LNCaP clone FGC (cell line): ENCODE data around the gene FAM25G.
A peak's percentile ranks its signal among the peaks of the same experiment; 100 is the strongest.

Experiments
- DNase-seq: peaks from one replicate; pipeline ENCODE4 v3.0.0-alpha.2; 2011; ENCODE audit warnings: low read depth
- H3K4me3 ChIP-seq: 2 replicates; pipeline ENCODE4 v1.5.1; 2011; ENCODE audit warnings: mild to moderate bottlenecking, low read depth, low read length, control low read depth
- CTCF ChIP-seq: IDR thresholded peaks from 2 replicates; pipeline ENCODE4 v1.5.1; 2012; ENCODE audit warnings: mild to moderate bottlenecking; ENCODE audit not compliant: control insufficient read depth, insufficient read depth; ENCODE audit errors: extremely low read depth

The FAM25G gene

DNA sequence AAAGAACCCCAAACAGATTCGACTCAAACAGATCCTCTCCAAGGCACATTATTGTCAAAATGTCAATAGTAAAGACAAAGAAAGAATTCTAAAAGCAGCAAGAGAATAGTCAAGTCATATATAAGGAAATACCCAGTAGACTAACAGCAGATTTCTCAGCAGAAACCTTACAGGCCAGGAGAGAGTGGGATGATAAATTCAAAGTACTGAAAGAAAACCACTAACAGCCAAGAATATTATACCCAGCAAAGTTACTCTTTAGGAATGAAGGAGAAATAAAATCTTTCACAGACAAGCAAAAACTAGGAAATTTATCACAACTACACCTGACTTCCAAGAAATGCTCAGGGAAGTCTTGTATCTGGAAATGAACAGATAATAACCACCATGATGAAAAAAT is 45.8 kb downstream of the FAM25G start:
- H3K4me3 ChIP-seq: no peak overlapping the region
- no peak for TF ChIP-seq CTCF
- no peak for DNase-seq

- no peak overlapping the region for H3K4me3 ChIP-seq
- DNase-seq: no peak
- no peak for TF ChIP-seq CTCF
Observed at GRCh38 chr10:47444047-47444446, 47.5 kb downstream of the FAM25G start.

GRCh38 chr10:47443145-47443544 is 48.4 kb downstream of the FAM25G start:
- no peak for TF ChIP-seq CTCF

DNA sequence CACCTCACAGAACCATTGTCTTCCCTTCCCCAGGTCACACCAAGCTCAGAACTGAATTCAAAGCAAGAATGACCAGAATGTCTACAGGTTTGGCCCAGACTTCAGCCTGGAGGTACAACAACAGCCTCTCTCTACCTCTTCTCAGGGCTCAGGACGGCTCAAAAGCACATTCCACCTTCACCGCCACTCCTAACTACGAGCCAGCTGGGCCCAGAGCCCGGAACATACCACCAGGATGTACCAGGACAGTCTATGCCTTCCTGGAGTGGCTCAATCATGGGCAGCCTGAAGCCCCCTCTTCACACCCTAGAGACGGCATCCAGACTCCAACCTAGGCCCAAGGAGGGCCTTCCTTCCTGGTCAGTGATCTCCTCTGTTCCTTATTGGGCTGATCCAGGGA is 49.1 kb downstream of the FAM25G start:
- DNase-seq: no peak
- TF ChIP-seq CTCF: no peak
- no peak overlapping the region for H3K4me3 ChIP-seq

More at GRCh38 chr10:47443145-47443544, 48.4 kb downstream of the FAM25G start:
- no peak overlapping the region for H3K4me3 ChIP-seq
- DNase-seq: no peak

DNA sequence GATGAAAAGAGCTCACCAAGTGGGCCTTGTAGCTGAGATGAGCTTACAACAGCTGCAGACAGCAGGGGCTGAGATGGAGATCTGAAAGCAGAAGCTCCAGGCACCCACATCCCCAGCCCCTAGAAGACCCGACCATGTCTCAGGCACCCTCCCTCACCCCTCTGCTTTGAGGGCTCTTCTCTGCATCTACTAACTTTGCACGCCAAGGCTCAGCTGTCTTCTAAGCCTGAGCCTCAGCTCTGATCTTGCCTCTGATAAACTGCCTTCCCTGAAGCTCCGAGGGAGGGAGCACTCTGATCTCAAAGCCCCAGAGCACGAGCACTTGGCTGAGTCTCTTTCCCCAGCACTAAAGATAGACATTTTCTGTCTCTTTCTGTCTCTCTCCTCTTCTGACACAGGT is 49.6 kb downstream of the FAM25G start:
- no peak for DNase-seq
- no peak overlapping the region for H3K4me3 ChIP-seq
- no peak for TF ChIP-seq CTCF

GRCh38 chr10:47440207-47440606 is 51.3 kb downstream of the FAM25G start:
- H3K4me3 ChIP-seq: no peak overlapping the region
- TF ChIP-seq CTCF: no peak
- DNase-seq: no peak

- no peak overlapping the region for H3K4me3 ChIP-seq
- peak; percentile 81 for DNase-seq
- TF ChIP-seq CTCF: peak; percentile 85
Observed at GRCh38 chr10:47438857-47439474, 52.5 kb downstream of the FAM25G start.
